ENCODE data around the gene LPP.

GRCh38 chr3:188208516-188208981, 54.6 kb downstream of the LPP start:
- TF ChIP-seq CTCF (IDR thresholded peaks at IDR 0.05) (no peak), ZFX (IDR thresholded peaks at IDR 0.05; ENCODE audit: borderline replicate concordance) (no peak)

All from 22Rv1 (cell line).